Mammary epithelial cell (primary cell): ENCODE measurements around the gene DTNB.

Source experiments
- EZH2 ChIP-seq: IDR thresholded peaks from 2 replicates; pipeline ENCODE4 v1.6.1; 2012; ENCODE audit warnings: low read length, inconsistent platforms, borderline replicate concordance
- TF ChIP-seq, protein P1 (sequence below), 2 donors: IDR thresholded peaks in 1 of 2; conservative IDR thresholded peaks in 1 of 2; 2 replicates each; pipeline ENCODE4 v1.5.1; 2011 to 2012; ENCODE audit warnings: inconsistent platforms in 2 of 2, low read length in 2 of 2, mild to moderate bottlenecking in 2 of 2, control low read depth in 1 of 2, low read depth in 1 of 2; ENCODE audit not compliant: insufficient read depth in 1 of 2; ENCODE audit errors: extremely low read depth in 1 of 2

DNA sequence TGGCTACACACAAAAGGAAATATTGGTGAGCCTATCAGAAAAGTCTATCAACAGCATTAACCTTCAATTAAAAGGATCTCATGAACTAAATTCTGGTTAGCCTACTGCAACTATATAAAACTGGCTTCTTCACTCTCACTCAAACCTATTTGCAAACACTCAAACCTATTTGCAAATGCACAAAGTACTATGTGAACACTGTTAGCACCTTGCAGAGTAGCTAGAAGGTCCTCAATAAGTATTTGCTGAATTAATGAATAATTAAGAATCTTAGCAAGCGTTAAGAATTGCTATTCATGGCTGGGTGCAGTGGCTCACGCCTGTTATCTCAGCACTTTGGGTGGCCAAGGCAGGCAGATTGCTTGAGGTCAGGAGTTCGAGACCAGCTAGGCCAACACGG lies 150.3 kb downstream of the DTNB start:
- TF ChIP-seq EZH2, result no peak
- TF ChIP-seq, protein P1, sequence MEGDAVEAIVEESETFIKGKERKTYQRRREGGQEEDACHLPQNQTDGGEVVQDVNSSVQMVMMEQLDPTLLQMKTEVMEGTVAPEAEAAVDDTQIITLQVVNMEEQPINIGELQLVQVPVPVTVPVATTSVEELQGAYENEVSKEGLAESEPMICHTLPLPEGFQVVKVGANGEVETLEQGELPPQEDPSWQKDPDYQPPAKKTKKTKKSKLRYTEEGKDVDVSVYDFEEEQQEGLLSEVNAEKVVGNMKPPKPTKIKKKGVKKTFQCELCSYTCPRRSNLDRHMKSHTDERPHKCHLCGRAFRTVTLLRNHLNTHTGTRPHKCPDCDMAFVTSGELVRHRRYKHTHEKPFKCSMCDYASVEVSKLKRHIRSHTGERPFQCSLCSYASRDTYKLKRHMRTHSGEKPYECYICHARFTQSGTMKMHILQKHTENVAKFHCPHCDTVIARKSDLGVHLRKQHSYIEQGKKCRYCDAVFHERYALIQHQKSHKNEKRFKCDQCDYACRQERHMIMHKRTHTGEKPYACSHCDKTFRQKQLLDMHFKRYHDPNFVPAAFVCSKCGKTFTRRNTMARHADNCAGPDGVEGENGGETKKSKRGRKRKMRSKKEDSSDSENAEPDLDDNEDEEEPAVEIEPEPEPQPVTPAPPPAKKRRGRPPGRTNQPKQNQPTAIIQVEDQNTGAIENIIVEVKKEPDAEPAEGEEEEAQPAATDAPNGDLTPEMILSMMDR (conservative IDR thresholded peaks at IDR 0.05 in 1 of 2, IDR thresholded peaks at IDR 0.05 in 1 of 2; ENCODE audit: extremely low read depth in 1 of 2, insufficient read depth in 1 of 2, low read depth in 1 of 2, low read length in 2 of 2), result no peak
